Endothelial cell of umbilical vein (primary cell): ENCODE data around the gene ABCA7. TPM values are rescaled to one million over a fixed set of nuclear protein-coding genes. Genes with fewer than 3 reads are reported as not detected.

ENCODE experiments used
- BruUV-seq: library from RNA; stranded (reverse); fragments of 400-500 nt; replicated peaks from 2 replicates; lab custom pipeline; 2021; lab: Mats Ljungman, UMichigan
- CTCF ChIA-PET: fragments of 300-600, 350-600 bp; sonication (Branson Sonifier 250); formaldehyde crosslinking; loops from one replicate; lab custom pipeline; 2021; ENCODE audit warnings: antibody characterized with exemption, inconsistent platforms; lab: Charles Lee
- POLR2A ChIA-PET: fragments of 300-600, 350-600 bp; sonication (Branson Sonifier 250); formaldehyde crosslinking; loops from one replicate; lab custom pipeline; 2021; ENCODE audit warnings: antibody characterized with exemption, inconsistent platforms; lab: Charles Lee
- DNase-seq: peaks from one replicate; pipeline ENCODE4 v3.0.0-alpha.2; 2011; ENCODE audit warnings: low read depth, low spot score
- FAIRE-seq: peaks from 2 replicates; lab custom pipeline; 2011; peaks lifted over from hg19 to GRCh38; lab: Jason Lieb, UNC
- H2AFZ ChIP-seq: 2 replicates; pipeline ENCODE4 v1.6.0; 2012; ENCODE audit warnings: low read depth, low read length, control low read depth, inconsistent platforms
- H3K27ac ChIP-seq: 2 replicates; pipeline ENCODE4 v1.5.1; 2011; ENCODE audit warnings: low read depth, mild to moderate bottlenecking, control low read depth, low read length, moderate library complexity; ENCODE audit not compliant: insufficient read depth
- H3K27me3 ChIP-seq, 2 experiments: 2 replicates each; pipeline versions ENCODE4 v1.6.0 to v1.6.1; 2011; ENCODE audit warnings: low read length in 2 of 2, mixed read lengths in 1 of 2; ENCODE audit not compliant: control insufficient read depth in 2 of 2, insufficient read depth in 2 of 2
- H3K36me3 ChIP-seq, 2 experiments: 2 replicates in 1 of 2; 3 replicates in 1 of 2; pipeline ENCODE4 v1.5.1; 2011; ENCODE audit warnings: low read length in 2 of 2, mild to moderate bottlenecking in 1 of 2, moderate library complexity in 1 of 2; ENCODE audit not compliant: control insufficient read depth in 2 of 2, insufficient read depth in 2 of 2; ENCODE audit errors: extremely low read depth in 1 of 2
- H3K4me1 ChIP-seq: 3 replicates; pipeline ENCODE4 v1.5.1; 2011; ENCODE audit warnings: mild to moderate bottlenecking, low read length; ENCODE audit not compliant: control insufficient read depth, insufficient read depth; ENCODE audit errors: extremely low read depth
- H3K4me2 ChIP-seq: 2 replicates; pipeline ENCODE4 v1.6.1; 2011; ENCODE audit warnings: low read length, control low read depth, mixed read lengths; ENCODE audit not compliant: insufficient read depth
- H3K4me3 ChIP-seq, 3 experiments: fragments of 200-600 bp in 1 of 3; sonication (generic), shearing (Covaris generic) in 1 of 3; replicated peaks in 1 of 3; 2 replicates each; pipeline ENCODE4 v1.5.1; 2011 to 2016; ENCODE audit warnings: control low read depth in 3 of 3, low read length in 3 of 3, mild to moderate bottlenecking in 2 of 3, inconsistent platforms in 1 of 3, low read depth in 1 of 3, moderate library complexity in 1 of 3; ENCODE audit not compliant: insufficient read depth in 1 of 3
- H3K79me2 ChIP-seq: 2 replicates; pipeline ENCODE4 v1.6.0; 2012; ENCODE audit warnings: low read length, inconsistent platforms; ENCODE audit not compliant: control insufficient read depth, insufficient read depth
- H3K9ac ChIP-seq: replicated peaks from 2 replicates; pipeline ENCODE3; 2011; ENCODE audit warnings: low read length, control low read depth; ENCODE audit not compliant: insufficient read depth; ENCODE audit errors: extremely low read depth
- H3K9me1 ChIP-seq: replicated peaks from 3 replicates; pipeline ENCODE4 v1.6.0; 2011; ENCODE audit warnings: mild to moderate bottlenecking, low read length; ENCODE audit not compliant: control insufficient read depth, insufficient read depth; ENCODE audit errors: extremely low read depth
- H3K9me3 ChIP-seq: replicated peaks from 2 replicates; pipeline ENCODE4 v1.5.1; 2012; ENCODE audit warnings: low read length, inconsistent platforms; ENCODE audit not compliant: control insufficient read depth, insufficient read depth
- H4K20me1 ChIP-seq: replicated peaks from 2 replicates; pipeline ENCODE3; 2011; ENCODE audit warnings: mild to moderate bottlenecking, low read length; ENCODE audit not compliant: control insufficient read depth, insufficient read depth; ENCODE audit errors: extremely low read depth
- CTCF ChIP-seq, 2 donors: IDR thresholded peaks; 1 replicate in 1 of 2; 2 replicates in 1 of 2; pipeline ENCODE4 v1.5.1; 2011; ENCODE audit warnings: low read length in 2 of 2, mild to moderate bottlenecking in 2 of 2, moderate library complexity in 2 of 2, control low read depth in 1 of 2, inconsistent platforms in 1 of 2, low read depth in 1 of 2; ENCODE audit not compliant: insufficient read depth in 1 of 2; ENCODE audit errors: extremely low read depth in 1 of 2
- EZH2 ChIP-seq: IDR thresholded peaks from 2 replicates; pipeline ENCODE4 v1.6.1; 2012; ENCODE audit warnings: borderline replicate concordance, low read depth, mild to moderate bottlenecking, moderate library complexity, low read length, inconsistent platforms; ENCODE audit not compliant: severe bottlenecking
- FOS ChIP-seq: IDR thresholded peaks from 2 replicates; pipeline ENCODE4 v1.6.1; 2011; ENCODE audit warnings: mild to moderate bottlenecking, low read length, moderate library complexity, borderline replicate concordance; ENCODE audit not compliant: insufficient read depth
- GATA2 ChIP-seq: IDR thresholded peaks from 2 replicates; pipeline ENCODE4 v1.7.0; 2011; ENCODE audit warnings: low read depth, mild to moderate bottlenecking, moderate library complexity, mixed read lengths, low read length; ENCODE audit not compliant: insufficient read length, insufficient read depth
- JUN ChIP-seq: IDR thresholded peaks from 2 replicates; pipeline ENCODE4 v1.6.1; 2011; ENCODE audit warnings: borderline replicate concordance, low read depth; ENCODE audit not compliant: insufficient read length, insufficient read depth
- MAX ChIP-seq: IDR thresholded peaks from 2 replicates; pipeline ENCODE4 v1.6.1; 2011; ENCODE audit not compliant: insufficient read depth, insufficient read length
- MYC ChIP-seq: IDR thresholded peaks from one replicate; pipeline ENCODE4 v1.6.1; 2011; ENCODE audit warnings: mild to moderate bottlenecking, low read depth, low read length
- POLR2A ChIP-seq: IDR thresholded peaks from 2 replicates; pipeline ENCODE4 v1.6.1; 2012; ENCODE audit warnings: low read depth, mild to moderate bottlenecking, control low read depth, low read length
- POLR2AphosphoS5 ChIP-seq: IDR thresholded peaks from 2 replicates; pipeline ENCODE4 v1.6.1; 2012; ENCODE audit warnings: low read depth, mild to moderate bottlenecking, control low read depth, low read length, moderate library complexity; ENCODE audit not compliant: insufficient read depth
- dilution Hi-C: fragments of 300-500 bp; cut with MboI; formaldehyde crosslinking; loops from one replicate; pipeline ENCODE4 v1.15.0; 2019; ENCODE audit warnings: low sequenced_read_pairs; ENCODE audit not compliant: extremely low pct_ligation_motif_present
- intact Hi-C: fragments of 100-400 bp; cut with micrococcal nuclease; formaldehyde crosslinking; loops from one replicate; pipeline ENCODE4 v1.10.0; 2022
- polyA plus RNA-seq, 4 experiments: library from polyadenylated mRNA; depleted of rRNA in 3 of 4; stranded (reverse) in 3 of 4; unstranded in 1 of 4; fragments of >200 nt; gene quantifications; 2 replicates each; pipeline versions ENCODE4 v1.2.1 to v1.2.3, GENCODE V29; 2011 to 2012; ENCODE audit warnings: missing spikeins in 1 of 4
- total RNA-seq: library from RNA; stranded (reverse); gene quantifications from 2 replicates; pipeline ENCODE4 v1.2.3, GENCODE V29; 2021

Gene ABCA7
- total and polyA plus RNA-seq, 2 donors (not counting 3 experiments of a cell fraction or from before 2014, with no cell fraction given) = 5.7 to 9.8 TPM

GRCh38 chr19:1018393-1018792 is 21.5 kb upstream of the ABCA7 start:
- POLR2A ChIA-PET = interaction anchor here (0.7 kb wide), 1 partner anchor 94 kb away, joined by 7 read pairs; no protein-coding TSS in a partner anchor
- H3K9me3 ChIP-seq = no peaks in the 10 kb centered on the region

More at GRCh38 chr19:1018393-1018792, 21.5 kb upstream of the ABCA7 start:
- Histone ChIP-seq H2AFZ (no peak overlapping the region), H3K4me2 (no peak overlapping the region), H3K4me3 (no peak overlapping the region), H3K9ac (no peak overlapping the region), H3K79me2 (peaks cover 75% of the 10 kb centered on the region), H4K20me1 (no peaks in the 10 kb centered on the region), H3K4me1 (peaks cover 40% of the 10 kb centered on the region), H3K36me3 (peaks cover 0 to 8% of the 10 kb centered on the region in 2 experiments), H3K9me1 (no peaks in the 10 kb centered on the region), H3K27ac (no peak overlapping the region), H3K27me3 (no peaks in the 10 kb centered on the region)
- TF ChIP-seq GATA2 (no peak), MAX (no peak), CTCF (IDR thresholded peaks at IDR 0.05; ENCODE audit: extremely low read depth in 1 of 2, insufficient read depth in 1 of 2, low read depth in 1 of 2, low read length in 2 of 2) (no peak), JUN (no peak), POLR2AphosphoS5 (no peak), EZH2 (no peak), FOS (no peak), MYC (no peak), POLR2A (no peak)
- FAIRE-seq (no peak), DNase-seq (no peak)
- intact Hi-C loops (no loop called here), dilution Hi-C loops (no loop called here)
- BruUV-seq = no TSS peak
- CTCF ChIA-PET = no interaction called here
